GM18858 (cell line): ENCODE measurements around the gene CSKMT.
"Not testable (repeated sequence)": the region's sequence is repeated elsewhere in the genome, so short reads cannot be mapped to it uniquely, and the experiment has no call there.

ENCODE experiments used
- ATAC-seq: cut with Tn5 transposase; IDR thresholded peaks from one replicate; pipeline ENCODE4 v1.9.1; 2021; ENCODE audit not compliant: unreplicated experiment

CSKMT gene, protein sequence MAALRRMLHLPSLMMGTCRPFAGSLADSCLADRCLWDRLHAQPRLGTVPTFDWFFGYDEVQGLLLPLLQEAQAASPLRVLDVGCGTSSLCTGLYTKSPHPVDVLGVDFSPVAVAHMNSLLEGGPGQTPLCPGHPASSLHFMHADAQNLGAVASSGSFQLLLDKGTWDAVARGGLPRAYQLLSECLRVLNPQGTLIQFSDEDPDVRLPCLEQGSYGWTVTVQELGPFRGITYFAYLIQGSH

GRCh38 chr11:62665075-62665598, at the start of gene CSKMT, which contains the start of gene C11orf98:
Gene CSKMT, plus strand, starts transcription at chr11:62665312. Its CDS starts 568 bp downstream, at chr11:62665880.
Gene C11orf98, minus strand, starts transcription at chr11:62665210. Its CDS starts 41 bp downstream, at chr11:62665169.
- peak; percentile 50 for ATAC-seq

DNA sequence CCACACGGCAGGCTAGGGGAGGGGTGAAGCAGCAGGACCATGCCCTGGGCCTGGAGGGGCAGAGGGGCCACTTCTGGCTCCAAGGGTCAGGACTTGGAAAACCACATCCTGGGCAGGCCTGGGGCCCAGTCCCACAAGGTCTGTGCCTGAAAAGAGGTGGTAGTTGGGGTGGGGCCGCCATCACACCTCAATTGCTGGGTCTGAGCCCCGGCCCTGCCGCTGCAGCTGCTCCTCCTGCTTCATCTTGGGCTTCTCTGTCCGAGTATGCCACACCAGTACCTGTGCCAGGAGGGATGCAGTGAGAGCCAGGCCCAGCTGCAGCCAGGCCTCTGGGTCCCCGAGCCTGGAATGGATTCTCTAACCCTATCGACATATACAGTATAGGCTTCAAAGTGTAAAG, 49.6 kb upstream of the CSKMT start:
- no peak for ATAC-seq

- ATAC-seq: not testable (repeated sequence)
Measured at GRCh38 chr11:62616957-62617356, 48.2 kb upstream of the CSKMT start.

GRCh38 chr11:62621027-62621566, 44.0 kb upstream of the CSKMT start:
- ATAC-seq: no peak

DNA sequence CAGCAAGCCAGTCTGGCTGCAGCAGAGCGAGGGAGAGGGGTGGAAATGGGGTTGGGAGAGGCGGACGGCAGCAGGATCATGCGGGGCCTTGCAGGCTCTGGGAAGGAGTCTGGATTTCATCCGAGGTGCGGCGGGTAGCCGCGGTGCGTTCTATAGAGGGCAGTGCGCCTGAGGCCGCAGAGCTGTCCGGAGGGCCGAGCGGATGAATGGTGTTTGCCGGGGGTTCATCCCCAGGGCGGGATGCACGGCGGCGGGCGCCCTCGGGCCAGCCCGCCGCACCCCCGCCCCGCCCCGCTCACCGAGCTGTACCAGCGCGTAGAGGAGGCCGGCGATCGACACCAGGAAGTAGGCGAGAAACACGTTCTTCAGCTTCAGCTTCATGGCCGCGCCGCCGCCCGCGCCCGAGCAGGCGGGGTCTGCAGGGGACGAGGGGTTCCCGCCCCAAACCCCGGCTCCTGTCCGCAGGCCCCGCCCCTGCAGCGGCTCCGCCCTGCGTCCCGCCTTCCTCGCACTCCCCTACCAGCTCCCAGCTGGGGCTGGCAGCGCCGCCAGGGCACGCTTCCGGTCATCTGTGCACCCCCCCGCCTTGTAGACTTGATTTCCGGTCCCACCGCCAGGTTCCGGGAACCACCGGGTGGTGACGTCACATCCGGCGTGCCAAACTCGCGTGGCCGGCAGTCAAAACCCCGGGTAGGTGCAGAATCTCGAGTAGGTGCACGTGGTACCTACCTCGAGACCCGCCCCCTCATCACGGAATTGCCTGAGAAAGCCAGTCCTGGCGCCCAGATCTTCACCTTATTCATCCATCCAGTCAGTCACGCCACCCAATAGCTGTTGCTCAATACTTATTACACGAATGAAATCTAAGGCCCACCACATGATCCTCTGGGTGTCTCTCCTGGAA, 43.3 kb upstream of the CSKMT start, which contains the start of gene B3GAT3:
Gene B3GAT3 (minus strand): TSS at position 420 of the 904 bp plus-strand sequence. CDS start 39 bp downstream, at position 381.
- ATAC-seq: peak; percentile 88

DNA sequence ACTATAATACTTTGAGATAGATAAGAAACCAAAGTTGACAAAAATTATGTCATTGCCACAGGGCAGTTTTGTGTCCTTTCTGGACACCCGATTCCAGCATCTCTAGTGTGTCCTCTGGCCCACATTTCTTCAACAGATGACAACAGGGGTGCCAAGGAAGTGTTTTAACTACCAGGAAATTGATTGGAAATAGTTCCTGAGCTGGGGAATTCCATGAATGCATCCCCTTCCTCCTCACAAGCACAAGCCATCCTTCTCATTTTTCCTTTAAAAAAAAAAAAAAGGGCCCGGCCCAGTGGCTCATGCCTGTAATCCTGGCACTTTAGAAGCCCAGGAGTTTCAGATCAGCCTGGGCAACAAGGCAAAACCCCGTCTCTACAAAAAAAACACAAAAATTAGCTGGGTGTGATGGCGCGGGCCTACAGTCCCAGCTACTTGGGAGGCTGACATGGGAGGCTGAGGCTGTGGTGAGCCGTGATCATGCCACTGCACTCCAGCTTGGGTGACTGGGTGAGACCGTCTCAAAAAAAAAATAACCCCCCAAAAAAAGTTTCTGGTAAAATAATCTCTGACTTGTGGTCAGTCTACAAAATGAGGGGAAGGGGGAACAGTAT, 42.5 kb upstream of the CSKMT start:
- ATAC-seq: no peak

DNA sequence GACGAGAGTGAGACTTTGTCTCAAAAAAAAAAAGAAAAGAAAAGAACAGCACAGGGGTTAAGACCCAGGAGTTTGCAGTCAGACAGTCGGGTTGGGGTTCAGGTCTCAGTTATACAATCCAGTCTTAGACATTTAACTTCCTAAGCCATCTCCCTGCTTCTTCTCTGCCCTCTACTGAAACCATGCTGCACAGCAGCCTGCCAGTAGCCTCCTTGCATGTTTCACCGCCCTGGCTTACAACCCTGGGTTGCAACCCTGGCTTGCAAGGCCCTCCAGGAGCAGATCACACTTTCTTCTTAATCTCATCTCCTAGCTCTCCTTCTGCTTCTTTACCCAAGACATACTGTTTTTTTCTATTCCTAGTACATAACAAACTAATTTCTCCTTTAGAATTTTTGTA, 37.4 kb upstream of the CSKMT start:
- no peak for ATAC-seq

- no peak for ATAC-seq
Measured at GRCh38 chr11:62632492-62632891, 32.6 kb upstream of the CSKMT start.

DNA sequence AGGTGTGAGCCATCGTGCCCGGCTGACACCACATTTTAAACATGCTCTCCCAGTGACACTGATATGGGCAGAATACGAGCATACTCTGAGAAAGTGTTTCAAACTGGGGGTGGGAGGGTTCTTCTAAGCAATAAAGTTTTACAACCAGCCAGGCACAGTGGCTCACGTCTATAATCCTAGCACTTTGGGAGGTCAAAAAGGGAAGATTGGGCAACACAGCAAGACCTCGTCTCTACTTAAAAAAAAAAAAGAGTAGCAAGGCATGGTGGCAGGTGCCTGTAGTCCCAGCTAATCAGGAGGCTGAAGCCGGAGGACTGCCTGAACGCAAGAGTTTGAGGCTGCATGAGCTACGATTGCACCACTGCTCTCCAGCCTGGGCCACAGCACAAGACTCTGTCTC, 20.9 kb upstream of the CSKMT start:
- no peak for ATAC-seq

GRCh38 chr11:62645671-62645945, 19.5 kb upstream of the CSKMT start:
- no peak for ATAC-seq

DNA sequence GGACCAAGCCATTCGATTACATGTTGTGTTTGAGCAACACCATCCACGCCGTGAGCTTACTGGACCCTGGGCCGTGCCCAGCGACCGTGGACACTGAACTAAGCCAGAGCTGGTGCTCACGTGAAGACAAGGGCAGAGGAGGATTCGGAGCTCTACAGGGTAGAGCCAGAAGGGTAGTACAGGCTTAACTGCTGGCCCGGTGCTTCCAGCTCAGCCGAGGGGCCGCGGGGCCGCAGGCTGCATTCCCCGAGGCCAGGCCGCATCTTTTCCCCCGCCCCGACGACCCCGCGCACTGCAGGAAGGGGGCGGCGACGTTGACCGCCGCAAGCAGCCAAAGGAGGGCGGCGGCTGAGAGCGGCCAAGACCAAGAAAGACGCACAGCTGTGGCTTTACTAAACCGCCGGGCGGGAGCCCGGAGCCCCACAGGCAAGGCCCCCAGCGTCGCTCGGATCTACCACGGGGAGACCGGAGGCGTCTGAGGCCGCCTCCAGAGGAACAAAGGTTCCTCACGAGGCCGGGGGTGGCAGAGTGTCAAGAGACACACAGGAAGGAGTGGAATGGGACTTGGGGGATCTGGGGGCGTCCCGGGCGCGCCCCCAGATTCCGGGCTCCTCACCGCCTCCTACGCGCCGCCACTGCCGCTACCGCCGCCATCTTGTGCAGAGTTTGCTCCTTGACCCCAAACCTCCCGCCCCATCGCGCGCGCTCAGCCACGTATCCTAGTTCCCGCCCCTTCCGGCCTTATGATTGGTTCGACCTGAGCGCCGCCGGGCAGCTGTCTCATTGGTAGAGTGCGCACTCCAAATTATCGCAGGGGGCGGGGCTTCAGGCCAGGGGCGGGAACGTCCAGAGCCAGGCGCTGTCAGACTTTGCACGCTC, 18.9 kb upstream of the CSKMT start, which contains the start of gene GANAB:
Gene GANAB (minus strand): TSS at position 668 of the 879 bp plus-strand sequence. CDS start 14 bp downstream, at position 654.
- ATAC-seq: peak; percentile 72

DNA sequence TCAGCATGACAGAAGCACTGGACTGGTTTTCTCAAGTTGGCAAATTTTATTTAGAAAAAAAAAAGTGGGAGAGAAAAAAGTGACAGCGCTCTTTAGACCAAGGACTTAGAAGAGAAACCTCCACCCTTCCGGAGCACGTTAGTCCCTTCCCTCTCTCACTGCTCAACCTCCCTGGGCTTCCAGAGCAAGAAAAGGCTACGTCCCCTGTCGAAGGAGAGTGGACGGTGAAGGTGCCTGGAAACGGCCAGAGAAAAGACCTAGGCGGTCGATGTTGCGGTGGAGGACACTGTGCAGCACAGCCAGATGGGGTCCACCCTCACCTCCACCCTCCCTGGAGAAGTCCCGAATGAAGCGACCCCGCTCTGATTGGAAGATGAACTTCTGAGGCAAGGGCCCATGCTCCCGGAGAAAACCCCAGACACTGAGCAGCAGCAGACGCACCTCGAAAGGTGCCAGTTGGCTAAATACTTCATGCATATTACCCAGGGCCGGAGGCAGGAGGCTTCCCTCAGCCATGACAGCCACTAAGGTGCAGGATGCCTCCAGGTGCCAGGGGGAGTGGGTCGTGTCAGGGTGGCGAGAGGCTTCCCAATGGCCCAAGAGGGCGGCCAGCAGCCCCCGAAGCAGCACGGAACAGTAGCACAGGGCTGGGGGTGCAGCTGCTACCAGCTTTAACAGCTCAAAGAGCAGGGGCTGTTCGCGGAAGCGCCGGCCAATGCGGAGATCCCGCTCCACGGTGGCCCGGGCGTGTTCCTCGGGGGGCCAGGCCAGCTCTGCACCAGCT, 18.1 kb upstream of the CSKMT start:
- ATAC-seq: no peak

- no peak for ATAC-seq
Measured at GRCh38 chr11:62647609-62648005, 17.5 kb upstream of the CSKMT start.

GRCh38 chr11:62648185-62648966, 16.7 kb upstream of the CSKMT start:
- ATAC-seq: no peak

GRCh38 chr11:62648967-62649364, 16.1 kb upstream of the CSKMT start:
- no peak for ATAC-seq

DNA sequence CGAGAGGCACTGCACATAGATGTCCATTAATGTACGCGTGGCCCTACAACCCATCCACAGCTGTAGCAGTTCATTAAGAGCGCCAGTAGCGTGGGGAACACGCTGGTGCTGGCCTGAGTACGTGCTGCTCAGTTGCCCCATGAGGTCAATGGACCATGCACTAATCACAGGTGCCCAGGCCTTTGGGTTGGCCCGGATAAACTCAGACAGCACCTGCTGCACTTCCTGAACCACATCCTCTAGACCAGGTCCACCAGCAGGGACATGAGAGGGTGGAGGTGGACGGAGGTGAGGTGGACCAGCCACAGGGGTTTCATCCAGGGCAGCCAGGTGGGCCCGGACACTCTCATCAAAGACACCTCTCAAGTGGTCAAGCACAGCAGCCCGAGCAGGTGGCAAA, 15.6 kb upstream of the CSKMT start:
- no peak for ATAC-seq

DNA sequence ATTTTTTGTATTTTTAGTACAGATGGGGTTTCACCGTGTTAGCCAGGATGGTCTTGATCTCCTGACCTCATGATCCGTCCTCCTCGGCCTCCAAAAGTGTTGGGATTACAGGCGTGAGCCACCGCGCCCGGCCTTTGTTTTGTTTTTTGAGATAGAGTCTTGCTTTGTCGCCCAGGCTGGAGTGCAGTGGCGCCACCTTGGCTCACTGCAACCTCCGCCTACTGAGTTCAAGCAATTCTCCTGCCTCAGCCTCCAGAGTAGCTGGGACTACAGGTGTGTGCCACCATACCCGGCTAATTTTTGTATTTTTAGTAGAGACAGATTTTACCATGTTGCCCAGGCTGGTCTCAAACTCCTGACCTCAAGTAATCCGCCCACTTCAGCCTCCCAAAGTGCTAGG, 14.8 kb upstream of the CSKMT start:
- ATAC-seq: not testable (repeated sequence)

DNA sequence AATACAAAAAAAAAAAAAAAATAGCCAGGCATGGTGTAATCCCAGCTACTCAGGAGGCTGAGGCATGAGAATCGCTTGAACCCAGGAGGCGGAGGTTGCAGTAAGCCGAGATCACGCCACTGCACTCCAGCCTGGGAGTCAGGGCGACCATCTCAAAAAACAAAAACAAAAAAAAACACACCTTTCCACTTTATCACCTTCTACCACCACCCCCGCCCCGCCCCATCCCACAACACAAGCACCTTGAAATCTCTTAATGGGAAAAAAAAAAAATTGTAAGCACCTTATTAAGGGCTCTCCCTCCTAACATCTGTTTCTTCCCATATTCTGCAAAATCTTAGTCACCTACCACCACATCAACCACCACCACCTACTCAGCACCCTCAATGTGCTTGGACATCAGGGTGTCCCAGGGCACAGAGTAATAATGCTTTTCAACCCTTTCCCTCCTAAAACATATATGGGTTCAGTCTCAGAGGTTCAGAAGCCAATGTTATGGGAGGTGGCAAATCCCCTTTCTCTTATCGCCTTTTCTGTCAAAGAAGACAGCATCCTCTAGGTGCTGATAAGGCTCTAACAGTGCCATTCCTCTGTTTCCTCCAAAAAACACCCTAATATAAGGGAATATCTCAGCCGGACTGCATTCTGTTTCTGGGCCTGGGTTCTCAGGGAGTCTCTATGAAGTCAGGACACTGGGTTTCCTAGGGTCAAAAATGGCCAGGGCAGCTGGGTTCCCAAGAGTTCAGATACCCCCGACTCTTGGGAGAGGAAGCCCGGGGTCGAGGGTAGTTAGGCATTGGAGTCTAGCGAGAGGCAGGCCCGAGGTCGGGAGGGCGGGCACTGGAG, 12.7 kb upstream of the CSKMT start:
- no peak for ATAC-seq
